Smooth muscle cell (in vitro differentiated cells): ENCODE results near the gene ABR. TPM values are rescaled to one million over a fixed set of nuclear protein-coding genes. Genes with fewer than 3 reads are reported as not detected.
"Not testable (repeated sequence)": the region's sequence is repeated elsewhere in the genome, so short reads cannot be mapped to it uniquely, and the experiment has no call there.

Source experiments
- DNase-seq: peaks from one replicate; lab custom pipeline; 2025; ENCODE audit not compliant: unreplicated experiment; lab: John Stamatoyannopoulos, UW
- H2AFZ ChIP-seq: fragments of 200-600 bp; sonication (generic); 2 replicates; pipeline ENCODE4 v1.6.0; 2016; ENCODE audit warnings: antibody characterized with exemption, low read depth, mild to moderate bottlenecking
- H3F3A ChIP-seq: fragments of 200-600 bp; sonication (generic); 2 replicates; pipeline ENCODE4 v1.6.0; 2017; ENCODE audit warnings: antibody characterized with exemption, low read depth
- H3K27ac ChIP-seq: fragments of 200-600 bp; sonication (generic); 2 replicates; pipeline ENCODE4 v1.5.1; 2016; ENCODE audit warnings: low read depth, mild to moderate bottlenecking
- H3K27me3 ChIP-seq: fragments of 200-600 bp; sonication (generic); 2 replicates; pipeline ENCODE4 v1.6.1; 2016; ENCODE audit warnings: low read depth, mild to moderate bottlenecking
- H3K36me3 ChIP-seq: fragments of 200-600 bp; sonication (generic); 2 replicates; pipeline ENCODE4 v1.5.1; 2016; ENCODE audit warnings: low read depth
- H3K4me1 ChIP-seq: fragments of 200-600 bp; sonication (generic); 2 replicates; pipeline ENCODE4 v1.5.1; 2016; ENCODE audit warnings: low read depth
- H3K4me2 ChIP-seq: fragments of 200-600 bp; sonication (generic); 2 replicates; pipeline ENCODE4 v1.6.0; 2016; ENCODE audit warnings: mild to moderate bottlenecking
- H3K4me3 ChIP-seq: fragments of 200-600 bp; sonication (generic); 2 replicates; pipeline ENCODE4 v1.5.1; 2016; ENCODE audit warnings: mild to moderate bottlenecking
- H3K79me2 ChIP-seq: fragments of 200-600 bp; sonication (generic); 2 replicates; pipeline ENCODE4 v1.6.0; 2016; ENCODE audit warnings: low read depth, mild to moderate bottlenecking
- H3K9ac ChIP-seq: fragments of 200-600 bp; sonication (generic); 2 replicates; pipeline ENCODE4 v1.6.0; 2016; ENCODE audit warnings: low read depth
- H3K9me3 ChIP-seq: fragments of 200-600 bp; sonication (generic); replicated peaks from 2 replicates; pipeline ENCODE4 v1.5.1; 2016; ENCODE audit warnings: low read depth
- H4K20me1 ChIP-seq: fragments of 200-600 bp; sonication (generic); 2 replicates; pipeline ENCODE4 v1.6.0; 2016; ENCODE audit warnings: low read depth
- WGBS: methylation state at CpG from one replicate; pipeline ENCODE4 v1.1.7; 2016; ENCODE audit warnings: low lambda C conversion rate; 5-methylcytosine and 5-hydroxymethylcytosine counted together
- polyA plus RNA-seq: library from polyadenylated mRNA; unstranded; fragments of >200 nt; fragmentation: Nextera tagmentation; extraction: Ambion mirVana; gene quantifications from 2 replicates; pipeline ENCODE4 v1.2.1, GENCODE V29; 2016
- total RNA-seq: library from RNA; depleted of rRNA; stranded (reverse); fragments of >200 nt; gene quantifications from 2 replicates; pipeline ENCODE4 v1.2.3, GENCODE V29; 2014
- TF ChIP-seq, protein P1 (sequence below): fragments of 200-600 bp; sonication (generic); IDR thresholded peaks from 2 replicates; pipeline ENCODE4 v1.5.1; 2017; ENCODE audit warnings: borderline replicate concordance, mild to moderate bottlenecking, antibody characterized with exemption; ENCODE audit not compliant: insufficient read depth, poor library complexity, severe bottlenecking

Gene ABR
- total and polyA plus RNA-seq, 2 experiments from 2014 or later, result 16.1 to 29.1 TPM

DNA sequence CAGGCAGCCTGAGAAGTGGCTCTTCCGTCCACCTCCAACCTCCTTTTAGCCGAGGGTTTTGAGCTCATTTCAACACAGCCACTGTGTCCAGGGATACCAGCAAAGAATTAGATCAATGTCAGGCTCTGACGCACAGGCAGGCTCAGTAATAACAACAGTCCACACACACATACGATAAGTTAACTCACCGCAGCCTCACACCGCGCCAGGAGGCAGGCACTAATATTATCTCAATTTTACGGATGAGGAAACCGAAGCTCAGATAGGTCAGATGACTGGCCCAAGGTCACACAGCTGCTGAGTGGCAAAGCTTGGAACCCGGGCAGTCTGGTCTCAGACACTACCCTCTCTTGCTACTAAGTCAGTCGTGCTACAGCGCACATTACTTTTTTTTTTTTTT is 22.9 kb downstream of the ABR start:
- DNase-seq, result no peak
- no peaks in the 10 kb centered on the region for H3K36me3 ChIP-seq
- H3K4me2 ChIP-seq, result no peak overlapping the region
- H3F3A ChIP-seq, result no peaks in the 10 kb centered on the region
- H3K79me2 ChIP-seq, result no peaks in the 10 kb centered on the region
- H3K9ac ChIP-seq, result no peak overlapping the region
- WGBS, result over 99% methylated on average over 12 of the region's 12 CpGs
- no peaks in the 10 kb centered on the region for H3K9me3 ChIP-seq
- peaks cover 37% of the 10 kb centered on the region for H4K20me1 ChIP-seq
- H3K27ac ChIP-seq, result no peak overlapping the region
- H3K4me3 ChIP-seq, result no peak overlapping the region
- H2AFZ ChIP-seq, result no peak overlapping the region
- TF ChIP-seq, protein P1, sequence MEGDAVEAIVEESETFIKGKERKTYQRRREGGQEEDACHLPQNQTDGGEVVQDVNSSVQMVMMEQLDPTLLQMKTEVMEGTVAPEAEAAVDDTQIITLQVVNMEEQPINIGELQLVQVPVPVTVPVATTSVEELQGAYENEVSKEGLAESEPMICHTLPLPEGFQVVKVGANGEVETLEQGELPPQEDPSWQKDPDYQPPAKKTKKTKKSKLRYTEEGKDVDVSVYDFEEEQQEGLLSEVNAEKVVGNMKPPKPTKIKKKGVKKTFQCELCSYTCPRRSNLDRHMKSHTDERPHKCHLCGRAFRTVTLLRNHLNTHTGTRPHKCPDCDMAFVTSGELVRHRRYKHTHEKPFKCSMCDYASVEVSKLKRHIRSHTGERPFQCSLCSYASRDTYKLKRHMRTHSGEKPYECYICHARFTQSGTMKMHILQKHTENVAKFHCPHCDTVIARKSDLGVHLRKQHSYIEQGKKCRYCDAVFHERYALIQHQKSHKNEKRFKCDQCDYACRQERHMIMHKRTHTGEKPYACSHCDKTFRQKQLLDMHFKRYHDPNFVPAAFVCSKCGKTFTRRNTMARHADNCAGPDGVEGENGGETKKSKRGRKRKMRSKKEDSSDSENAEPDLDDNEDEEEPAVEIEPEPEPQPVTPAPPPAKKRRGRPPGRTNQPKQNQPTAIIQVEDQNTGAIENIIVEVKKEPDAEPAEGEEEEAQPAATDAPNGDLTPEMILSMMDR, result no peak
- H3K27me3 ChIP-seq, result no peaks in the 10 kb centered on the region
- no peaks in the 10 kb centered on the region for H3K4me1 ChIP-seq

DNA sequence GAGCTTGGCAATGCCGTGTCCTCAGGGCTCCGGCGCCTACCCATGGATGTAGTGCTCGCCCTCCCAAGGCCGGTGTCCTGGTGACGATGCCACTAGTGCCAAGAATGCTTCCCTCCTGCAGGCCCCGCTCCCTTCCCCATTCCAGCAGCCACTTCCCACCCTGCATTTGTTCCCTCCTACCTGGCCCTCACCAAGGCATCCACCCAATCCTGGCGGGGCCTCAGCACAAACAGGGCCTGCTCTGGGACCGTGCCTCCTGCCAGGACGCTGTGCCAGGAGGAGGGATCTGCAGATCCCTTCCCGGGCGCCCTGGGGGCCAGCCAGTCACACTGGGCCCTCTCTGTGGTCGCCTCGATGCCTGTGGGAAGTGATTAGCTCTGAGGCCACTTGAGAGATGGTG is 25.1 kb downstream of the ABR start:
- WGBS, result 94% methylated on average over 14 of the region's 14 CpGs

DNA sequence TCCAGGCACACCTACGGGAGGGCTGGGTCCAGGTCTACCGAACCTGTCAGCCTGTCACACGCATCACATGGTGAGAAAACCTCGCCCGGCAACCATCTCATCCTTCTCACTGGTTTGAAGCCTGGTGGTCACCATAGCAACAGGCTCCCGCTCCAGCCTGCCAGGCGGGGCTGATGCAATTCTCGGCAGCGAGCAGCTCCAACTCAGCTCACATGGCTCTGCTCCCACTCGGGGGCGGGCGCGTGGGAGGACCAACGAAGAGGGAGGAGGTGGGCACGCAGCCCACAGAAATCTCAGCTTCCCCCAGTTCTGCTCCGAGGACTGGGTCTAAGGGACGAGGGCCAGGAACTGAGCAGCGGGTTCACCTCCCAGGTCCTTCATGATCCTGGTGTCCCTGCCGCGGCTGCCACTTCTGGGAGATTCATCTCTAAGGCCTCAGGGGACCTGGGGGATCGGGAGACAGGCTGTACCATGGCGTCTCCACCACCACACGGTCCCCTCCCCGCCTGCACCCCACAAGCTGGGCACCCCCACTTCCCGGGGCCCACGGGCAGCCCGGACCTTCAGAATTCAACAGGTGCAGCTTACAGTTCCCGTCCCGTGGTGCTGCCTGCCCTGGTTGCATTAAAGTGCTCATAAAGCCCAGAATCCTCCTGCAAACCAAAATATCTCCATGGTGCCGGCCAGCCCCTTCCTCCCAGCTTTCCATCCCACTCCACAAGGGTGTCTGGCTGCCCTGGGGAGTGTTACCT is 25.8 kb downstream of the ABR start:
- WGBS, result 74% methylated on average over 29 of the region's 30 CpGs
- TF ChIP-seq, protein P1, result no peak
- Histone ChIP-seq H3K9ac (no peak overlapping the region), H3K9me3 (no peaks in the 10 kb centered on the region), H3K4me2 (no peak overlapping the region), H3F3A (no peaks in the 10 kb centered on the region), H3K27me3 (no peaks in the 10 kb centered on the region), H4K20me1 (peaks cover 28% of the 10 kb centered on the region), H2AFZ (no peak overlapping the region), H3K27ac (no peak overlapping the region), H3K4me1 (no peaks in the 10 kb centered on the region), H3K36me3 (no peaks in the 10 kb centered on the region), H3K79me2 (no peaks in the 10 kb centered on the region), H3K4me3 (no peak overlapping the region)
- DNase-seq, result no peak

More for the DNA sequence above, 25.1 kb downstream of the ABR start:
- TF ChIP-seq, protein P1, result no peak
- H4K20me1 ChIP-seq, result peaks cover 28% of the 10 kb centered on the region
- no peaks in the 10 kb centered on the region for H3F3A ChIP-seq
- no peaks in the 10 kb centered on the region for H3K27me3 ChIP-seq
- no peaks in the 10 kb centered on the region for H3K9me3 ChIP-seq
- no peaks in the 10 kb centered on the region for H3K79me2 ChIP-seq
- H3K4me2 ChIP-seq, result no peak overlapping the region
- no peak overlapping the region for H3K9ac ChIP-seq
- H3K36me3 ChIP-seq, result no peaks in the 10 kb centered on the region
- no peaks in the 10 kb centered on the region for H3K4me1 ChIP-seq
- H2AFZ ChIP-seq, result no peak overlapping the region
- H3K27ac ChIP-seq, result no peak overlapping the region
- DNase-seq, result no peak
- no peak overlapping the region for H3K4me3 ChIP-seq

DNA sequence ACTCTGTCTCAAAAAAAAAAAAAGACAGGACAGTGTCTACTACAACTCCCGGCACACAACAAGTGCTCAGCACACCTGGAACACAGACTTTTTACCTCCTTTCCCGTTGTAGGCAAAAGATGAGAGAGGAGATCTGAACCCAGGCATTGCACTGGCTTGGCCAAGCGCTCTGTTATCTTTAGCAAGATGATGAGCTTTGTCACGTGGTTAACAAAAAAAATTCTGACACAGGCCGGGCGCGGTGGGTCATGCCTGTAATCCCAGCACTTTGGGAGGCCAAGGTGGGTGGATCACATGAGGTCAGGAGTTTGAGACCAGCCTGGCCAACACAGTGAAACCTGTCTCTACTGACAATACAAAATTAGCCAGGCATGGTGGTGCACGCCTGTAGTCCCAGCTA is 27.2 kb downstream of the ABR start:
- H3K79me2 ChIP-seq, H3F3A ChIP-seq, H3K4me1 ChIP-seq, H3K4me2 ChIP-seq, H3K27ac ChIP-seq, H2AFZ ChIP-seq, H3K4me3 ChIP-seq, DNase-seq, H3K36me3 ChIP-seq, H3K9ac ChIP-seq, H3K27me3 ChIP-seq, H3K9me3 ChIP-seq: not testable (repeated sequence)
- peaks cover 28% of the 10 kb centered on the region for H4K20me1 ChIP-seq
- 89% methylated on average over 8 of the region's 8 CpGs for WGBS
